NCI-H1694 (cell line): ENCODE measurements around the gene RBMY1J.
"Not testable (repeated sequence)": the region's sequence is repeated elsewhere in the genome, so short reads cannot be mapped to it uniquely, and the experiment has no call there.

ENCODE experiments used
- DNase-seq: peaks from one replicate; lab custom pipeline; 2025; lab: John Stamatoyannopoulos, UW

RBMY1J gene

GRCh38 chrY:22403110-22403509 is at the start of gene RBMY1J:
TSS of gene RBMY1J (plus strand) at chrY:22403410. CDS start at chrY:22405448, 2,038 bp downstream.
- not testable (repeated sequence) for DNase-seq

- no peak for DNase-seq
These were observed 35.8 kb upstream of the RBMY1J start for GRCh38 chrY:22367416-22367815.

- DNase-seq = no peak
These were observed 32.6 kb upstream of the RBMY1J start for GRCh38 chrY:22370623-22371022.

GRCh38 chrY:22373494-22373893 is 29.7 kb upstream of the RBMY1J start:
- DNase-seq = no peak

GRCh38 chrY:22444718-22445396 is 41.6 kb downstream of the RBMY1J start:
- DNase-seq = not testable (repeated sequence)

- DNase-seq = not testable (repeated sequence)
These were observed 52.3 kb downstream of the RBMY1J start for GRCh38 chrY:22455522-22455921.

- not testable (repeated sequence) for DNase-seq
These were observed 58.8 kb downstream of the RBMY1J start for GRCh38 chrY:22461962-22462361.
